Stimulated activated CD8-positive, alpha-beta memory T cell treated with anti-CD3 and anti-CD28 coated beads, Interleukin-12 subunit alpha, Interleukin-12 subunit beta, amount 100 ng/mL, for 24 hours (primary cell): ENCODE data around the gene DYNC1H1.
A peak's percentile ranks its signal among the peaks of the same experiment; 100 is the strongest.

Source experiments
- DNase-seq: peaks from one replicate; pipeline ENCODE4 v3.0.0-alpha.2; 2020; ENCODE audit errors: extremely low read depth

DYNC1H1 gene

GRCh38 chr14:101964297-101965180 is at the start of gene DYNC1H1:
Gene DYNC1H1, plus strand, starts transcription at chr14:101964573. Its CDS starts 119 bp downstream, at chr14:101964692.
- DNase-seq: peak; percentile 67

DNA sequence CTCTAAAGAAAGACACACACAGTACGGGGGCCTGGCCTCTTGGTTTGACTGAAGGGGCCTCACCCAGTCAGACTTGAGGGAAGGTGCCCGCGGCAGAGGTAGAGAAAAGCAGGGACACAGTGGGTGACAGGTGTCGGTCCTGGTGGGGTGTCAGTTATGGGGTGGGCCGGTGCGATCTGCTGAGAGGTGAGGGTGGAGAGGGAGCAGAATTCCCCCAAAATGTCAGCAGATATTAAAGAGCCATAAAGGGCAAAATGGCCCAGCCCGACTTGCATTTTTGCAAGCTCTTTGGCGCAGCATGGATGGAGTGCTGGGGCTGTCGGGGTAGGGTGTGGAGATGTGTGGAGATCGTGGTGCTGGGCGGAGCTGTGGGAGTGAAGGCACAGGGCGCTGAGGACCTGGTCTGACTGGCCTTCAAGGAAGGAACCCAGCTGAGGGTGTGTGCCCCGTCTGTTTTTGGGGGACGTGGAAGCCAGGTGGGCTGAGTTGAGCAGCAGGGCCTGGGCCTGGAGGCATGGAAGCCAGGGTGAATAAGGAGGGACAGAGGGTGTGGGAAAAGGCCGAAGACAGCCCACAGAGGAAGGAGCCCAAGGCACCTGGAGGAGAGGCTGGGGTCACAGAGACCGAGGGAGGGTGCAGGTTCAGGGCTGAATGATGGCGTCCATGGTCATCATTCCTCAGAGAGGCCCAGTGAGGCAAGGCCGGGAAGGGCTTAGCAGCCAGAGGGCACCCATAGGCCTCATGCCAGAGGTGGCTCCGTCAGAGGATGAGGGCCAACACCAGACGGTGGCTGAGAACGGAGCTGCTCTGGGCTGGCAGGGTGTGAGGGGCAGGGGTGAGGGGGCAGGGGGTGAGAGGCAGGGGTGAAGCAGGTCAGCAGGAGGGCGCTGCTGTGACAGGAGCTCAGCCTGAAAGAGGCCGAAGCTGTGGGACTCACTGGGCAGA is 48.2 kb upstream of the DYNC1H1 start:
- DNase-seq: no peak

GRCh38 chr14:101916816-101917412 is 47.5 kb upstream of the DYNC1H1 start:
- DNase-seq: no peak

DNA sequence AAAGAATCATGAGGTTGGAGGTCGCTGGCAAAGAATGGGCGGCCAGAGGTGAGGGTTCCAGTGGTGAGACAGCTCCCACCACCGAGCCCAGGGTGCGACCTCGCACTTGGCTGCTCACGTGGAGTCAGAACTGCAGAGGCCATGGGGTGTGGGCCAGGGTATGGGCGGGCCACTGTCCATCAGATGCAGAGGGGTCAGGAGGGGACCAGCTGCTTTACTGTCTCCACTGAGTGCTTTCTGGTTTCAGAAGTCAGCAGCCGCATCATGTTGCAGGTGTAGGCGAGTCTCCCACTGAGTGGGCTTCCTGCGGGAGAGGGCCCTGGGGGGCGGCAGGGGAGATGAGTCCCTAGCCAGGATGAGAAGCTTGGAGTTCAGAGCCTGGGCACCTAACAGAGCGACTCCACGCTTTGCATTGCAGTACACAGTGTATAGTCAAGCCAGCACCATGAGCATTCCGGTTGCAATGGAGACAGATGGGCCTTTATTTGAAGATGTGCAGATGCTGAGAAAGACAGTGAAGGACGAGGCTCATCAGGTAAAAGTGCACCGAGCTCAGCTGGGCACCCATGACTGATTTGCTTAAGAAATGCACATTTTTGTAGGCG is 46.9 kb upstream of the DYNC1H1 start:
- no peak for DNase-seq

- DNase-seq: no peak
Measured at GRCh38 chr14:101918065-101918989, 46.0 kb upstream of the DYNC1H1 start.

DNA sequence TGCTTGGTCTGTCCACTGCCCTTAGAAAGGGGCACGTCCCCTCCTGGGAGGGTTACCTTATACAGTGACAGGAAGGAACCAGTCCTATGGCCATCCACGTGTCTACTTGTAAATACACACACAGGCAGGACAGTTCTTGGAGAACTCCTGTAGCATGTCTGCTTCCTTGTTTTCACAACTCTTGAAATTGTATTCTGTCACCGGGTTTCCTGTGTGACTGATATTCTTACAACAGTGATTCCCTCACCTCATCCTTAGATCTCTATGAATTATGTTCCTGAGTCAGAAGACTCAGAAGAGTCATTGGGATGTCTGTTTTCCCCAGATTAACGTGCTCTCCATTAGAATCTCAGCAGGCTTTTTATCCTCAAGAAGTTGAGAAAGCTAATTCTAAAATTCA is 44.1 kb upstream of the DYNC1H1 start:
- no peak for DNase-seq

GRCh38 chr14:101922866-101923265 is 41.5 kb upstream of the DYNC1H1 start:
- DNase-seq: no peak

- no peak for DNase-seq
Measured at GRCh38 chr14:101925152-101925551, 39.2 kb upstream of the DYNC1H1 start.

DNA sequence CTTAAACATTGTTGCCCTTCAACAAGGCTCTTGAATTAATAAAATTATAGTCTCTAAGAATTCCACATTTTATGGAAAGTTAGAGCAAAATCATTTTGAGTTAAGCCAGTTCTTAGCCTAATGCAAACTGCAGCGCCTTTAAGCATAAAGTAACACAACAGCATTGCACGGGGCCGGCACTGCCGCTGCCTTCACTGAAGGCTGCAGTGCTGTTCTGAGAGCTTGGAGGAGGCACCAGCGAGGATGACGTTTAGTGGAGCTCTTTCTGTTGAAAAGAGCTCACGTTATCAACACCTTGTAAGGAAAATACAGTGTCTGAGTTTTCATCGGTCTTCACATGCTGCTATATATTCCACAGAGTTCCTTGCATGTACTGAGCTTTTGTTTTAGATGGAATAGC is 38.3 kb upstream of the DYNC1H1 start:
- DNase-seq: no peak

GRCh38 chr14:101926620-101927019 is 37.8 kb upstream of the DYNC1H1 start:
- no peak for DNase-seq

- no peak for DNase-seq
Measured at GRCh38 chr14:101927859-101928258, 36.5 kb upstream of the DYNC1H1 start.

- DNase-seq: no peak
Measured at GRCh38 chr14:101928415-101928841, 35.9 kb upstream of the DYNC1H1 start.

- no peak for DNase-seq
Measured at GRCh38 chr14:101929096-101929495, 35.3 kb upstream of the DYNC1H1 start.

- no peak for DNase-seq
Measured at GRCh38 chr14:101929946-101930345, 34.4 kb upstream of the DYNC1H1 start.

DNA sequence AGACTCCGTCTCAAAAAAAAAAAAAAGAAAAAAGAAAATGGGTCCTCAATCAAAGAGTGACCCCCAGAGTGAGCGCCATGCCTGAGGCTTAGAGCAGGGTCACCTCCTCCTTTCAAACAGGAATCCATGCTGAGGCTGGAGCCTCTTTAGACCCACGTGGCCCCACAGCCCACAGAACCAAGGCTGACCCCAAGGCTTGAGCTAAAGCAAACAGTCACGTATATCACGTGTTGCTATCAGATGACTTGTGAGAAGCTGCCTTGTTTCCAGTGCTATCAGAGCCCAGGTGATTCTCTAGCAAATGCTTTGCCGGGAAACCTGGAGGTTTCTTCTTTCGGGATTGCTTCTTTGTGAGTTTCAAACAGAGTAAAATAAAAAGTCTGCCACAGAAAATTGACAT is 31.7 kb upstream of the DYNC1H1 start:
- DNase-seq: no peak

- no peak for DNase-seq
Measured at GRCh38 chr14:101933209-101933608, 31.2 kb upstream of the DYNC1H1 start.

DNA sequence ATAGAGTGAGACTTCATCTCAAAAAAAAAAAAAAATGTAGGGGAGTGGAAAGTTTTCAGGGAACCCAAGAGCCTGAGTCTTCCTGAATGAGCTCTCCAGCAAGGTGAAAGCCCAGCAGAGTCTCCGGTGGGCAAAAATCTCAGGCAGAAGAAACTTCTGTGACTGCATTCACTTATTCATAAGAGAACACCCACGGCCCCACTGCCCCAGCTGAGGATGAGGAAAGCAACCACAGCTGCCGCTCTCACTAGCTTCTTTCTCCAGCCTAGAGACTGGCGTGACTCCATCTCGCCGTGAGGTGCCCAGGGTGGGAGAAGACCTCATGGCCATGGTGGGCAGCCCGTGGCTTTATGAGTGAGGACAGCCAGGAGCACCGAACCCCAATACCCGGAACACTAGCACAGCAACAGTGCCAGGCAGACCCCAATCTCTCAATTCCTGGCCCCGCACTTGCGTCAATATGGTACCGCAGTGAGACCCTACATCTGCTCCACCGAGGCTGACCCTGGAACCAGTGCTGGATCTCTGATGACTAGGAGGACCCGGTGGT is 29.7 kb upstream of the DYNC1H1 start:
- no peak for DNase-seq

- no peak for DNase-seq
Measured at GRCh38 chr14:101937926-101938767, 26.2 kb upstream of the DYNC1H1 start.

DNA sequence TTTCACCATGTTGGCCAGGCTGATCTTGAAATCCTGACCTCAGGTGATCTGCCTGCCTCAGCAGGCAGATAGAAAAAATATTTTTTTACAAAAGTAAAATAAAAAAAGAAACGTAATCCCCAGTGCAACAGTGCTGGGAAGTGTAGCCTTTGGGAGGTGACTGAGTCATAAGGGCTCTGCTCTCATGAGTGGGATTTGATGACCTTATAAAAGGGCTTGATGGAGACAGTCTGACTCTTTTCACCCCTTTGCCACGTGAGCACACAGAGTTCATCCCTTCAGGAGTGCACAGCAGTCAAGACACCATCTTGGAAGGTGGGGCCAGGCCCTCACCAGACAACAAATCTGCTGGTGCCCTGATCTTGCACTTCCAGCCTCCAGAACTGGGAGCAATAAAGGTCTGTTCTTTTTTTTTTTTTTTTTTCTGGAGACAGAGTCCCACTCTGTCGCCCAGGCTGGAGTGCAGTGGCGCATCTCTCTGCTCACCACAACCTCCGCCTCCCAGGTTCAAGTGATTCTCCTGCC is 24.7 kb upstream of the DYNC1H1 start:
- DNase-seq: no peak
